ENCODE measurements around the gene KIF6.
"Not testable (repeated sequence)": the region's sequence is repeated elsewhere in the genome, so short reads cannot be mapped to it uniquely, and the experiment has no call there.

Gene KIF6

DNA sequence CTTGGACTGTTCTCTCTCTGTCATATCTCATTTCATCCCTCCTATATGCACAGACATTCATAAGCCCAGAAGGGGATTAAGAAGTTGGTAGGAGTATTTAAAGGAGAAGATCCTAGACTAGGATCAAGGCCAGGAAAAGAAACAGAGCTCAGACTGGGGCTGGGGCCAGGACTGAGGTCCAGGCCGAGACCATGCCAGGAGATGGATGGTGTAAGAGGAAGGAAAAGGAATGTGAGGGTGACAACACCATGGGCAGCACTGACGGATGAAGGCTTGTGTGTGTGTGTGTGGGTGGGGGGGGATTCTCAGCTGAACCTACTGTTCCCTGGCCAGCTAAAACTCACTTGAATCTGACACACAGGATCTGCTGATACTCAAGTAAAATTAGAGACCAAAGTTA lies 182.1 kb downstream of the KIF6 start:
- FAIRE-seq = no peak

DNA sequence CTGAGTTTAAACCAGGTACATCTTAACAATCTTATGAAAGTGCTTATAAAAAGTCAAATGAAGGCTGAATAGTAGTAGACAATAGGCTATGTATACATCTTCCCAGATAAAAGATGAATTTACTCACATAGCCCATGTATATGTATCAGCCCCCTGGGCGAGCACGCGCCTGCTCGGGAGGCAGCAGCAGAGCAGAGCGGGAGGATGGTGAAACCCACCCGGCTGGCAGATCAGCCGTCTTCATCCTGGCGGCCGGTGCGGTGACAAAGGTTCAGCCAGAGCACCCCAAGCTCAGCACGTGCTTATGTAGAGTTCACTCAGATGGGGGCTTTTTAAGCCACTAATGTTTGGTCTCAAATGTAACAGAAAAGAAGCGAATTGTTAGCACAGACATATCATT lies 184.8 kb downstream of the KIF6 start:
- FAIRE-seq = no peak

DNA sequence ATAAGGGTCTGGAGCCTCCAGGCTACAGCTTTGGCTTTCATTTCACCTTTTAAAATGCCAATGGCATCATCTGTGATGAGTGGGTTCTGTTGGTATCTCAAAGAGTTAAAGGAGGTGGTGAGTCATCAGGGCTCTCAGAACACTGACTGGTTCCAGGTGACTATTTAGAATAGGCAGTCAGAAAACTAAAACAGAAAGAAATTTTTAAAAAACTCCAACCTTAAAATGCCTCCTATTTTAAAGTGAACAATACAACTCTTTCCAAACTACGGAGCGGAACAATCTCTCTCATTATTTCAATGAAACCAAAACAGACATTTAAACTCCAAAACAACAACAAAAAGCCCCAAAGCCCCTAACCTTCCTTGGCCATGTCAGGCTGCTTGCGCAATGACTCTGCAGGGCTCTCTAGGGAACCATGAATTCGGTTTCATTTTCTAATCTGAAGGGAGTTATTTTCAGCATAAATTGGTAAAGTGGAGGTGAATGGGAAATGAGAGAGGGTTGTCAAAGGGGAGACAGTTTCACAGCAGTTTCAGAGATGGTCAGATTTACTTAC lies 194.9 kb downstream of the KIF6 start:
- FAIRE-seq = no peak

DNA sequence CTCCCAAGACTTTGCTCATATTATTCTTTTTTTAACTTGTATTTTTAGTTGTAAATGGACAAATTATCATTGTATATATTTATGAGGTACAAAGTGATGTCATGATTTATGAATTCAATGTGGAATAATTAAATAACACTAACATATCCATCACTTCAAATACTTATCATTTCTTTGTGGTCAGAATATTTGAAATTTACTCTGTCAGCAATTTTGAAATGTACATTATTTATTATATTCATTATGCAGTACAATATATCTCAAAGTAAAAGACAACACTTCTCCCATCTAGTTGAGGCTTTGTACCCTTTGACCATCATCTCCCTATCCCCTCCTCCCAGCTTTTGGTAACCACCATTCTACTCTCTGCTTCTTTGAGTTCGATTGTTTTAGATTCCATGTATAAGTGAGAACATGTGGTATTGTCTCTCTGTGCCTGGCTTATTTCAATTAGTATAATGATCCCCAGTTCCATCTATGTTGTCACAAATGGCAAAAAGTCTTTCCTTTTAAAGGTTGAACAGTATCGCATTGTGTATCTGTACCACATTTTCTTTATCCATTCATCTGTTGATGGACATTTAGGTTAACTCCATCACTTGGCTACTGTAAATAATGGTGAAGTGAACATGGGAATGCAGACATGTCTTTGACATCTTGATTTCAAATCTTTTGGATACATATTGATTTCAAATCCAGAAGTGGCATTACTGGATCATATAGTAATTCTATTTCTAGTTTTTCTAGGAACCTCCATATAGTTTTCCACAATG lies 197.2 kb downstream of the KIF6 start:
- FAIRE-seq = no peak

DNA sequence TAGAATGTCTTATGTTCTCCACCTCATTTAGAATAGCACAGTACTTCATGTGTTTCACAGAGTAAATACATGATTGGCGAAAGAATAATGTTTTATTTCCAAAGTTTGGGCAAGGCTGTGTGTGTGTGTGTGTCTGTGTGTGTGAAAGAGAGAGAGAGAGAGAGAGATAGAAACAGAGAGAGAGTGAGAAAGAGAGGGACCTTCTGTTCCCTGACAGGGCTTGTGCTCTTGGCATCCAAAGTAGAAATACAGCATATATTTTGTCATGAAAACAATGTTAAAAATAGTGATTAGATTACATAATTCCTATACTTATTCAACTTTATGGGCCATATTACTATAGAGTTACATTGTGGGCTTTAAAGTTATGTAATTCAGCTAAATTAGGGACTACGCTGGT lies 201.2 kb downstream of the KIF6 start:
- FAIRE-seq = no peak

DNA sequence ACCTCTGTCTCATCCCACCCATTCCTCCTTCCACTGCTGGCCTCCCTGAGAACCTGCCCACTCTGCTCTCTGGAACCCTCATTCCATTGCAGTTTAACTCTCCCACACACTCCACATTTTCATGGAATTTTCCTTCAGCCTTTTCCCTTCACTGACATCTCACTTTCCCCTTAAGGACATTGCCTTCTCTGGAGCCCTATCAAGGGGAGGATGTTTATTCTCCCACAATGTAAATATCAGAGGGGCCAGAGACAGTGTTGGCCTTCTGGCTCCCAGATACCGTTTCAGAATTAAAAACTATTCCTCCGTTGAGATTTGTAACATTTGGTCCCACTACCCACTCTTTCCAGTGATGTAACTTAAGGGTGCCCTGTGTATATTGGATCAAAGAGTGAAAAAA lies 203.2 kb downstream of the KIF6 start:
- FAIRE-seq = no peak

DNA sequence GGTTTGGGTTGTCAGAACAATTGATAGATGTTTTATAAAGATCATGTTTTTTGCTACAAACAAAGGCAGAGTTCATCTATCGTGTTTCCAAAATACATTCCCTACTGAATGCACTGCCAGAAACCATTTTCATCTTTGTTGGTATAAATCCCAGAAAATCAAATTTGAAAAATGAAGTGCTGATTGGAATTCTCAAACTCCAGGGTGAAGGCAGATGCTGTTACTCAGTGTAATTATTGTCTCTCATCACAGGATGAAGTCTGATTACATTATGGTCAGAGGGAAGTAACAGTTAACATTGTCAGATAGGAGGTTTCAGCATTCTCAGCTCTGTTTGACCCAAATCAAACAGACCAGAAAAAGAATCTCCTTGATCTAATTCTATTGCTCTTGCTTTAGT lies 204.3 kb downstream of the KIF6 start:
- no peak for FAIRE-seq

DNA sequence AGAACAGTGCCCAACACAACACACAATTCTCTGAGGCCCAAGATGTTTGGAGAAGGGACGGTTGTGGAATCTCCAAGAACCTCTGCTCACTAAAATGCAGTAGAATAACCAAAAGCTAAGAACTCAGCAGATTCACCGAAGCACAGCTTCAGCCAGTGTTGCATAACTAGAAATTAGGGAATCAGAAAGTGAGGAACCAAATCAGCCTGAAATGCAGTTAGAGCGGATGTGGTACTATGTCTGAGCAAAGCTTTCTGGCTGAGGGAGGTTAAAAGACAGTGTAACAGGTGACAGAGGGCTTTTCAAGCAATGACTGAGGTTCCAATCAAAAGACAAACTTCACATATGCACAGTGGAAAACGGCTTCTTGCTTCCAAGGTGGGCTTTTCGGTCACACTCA lies 204.8 kb downstream of the KIF6 start:
- FAIRE-seq = no peak

DNA sequence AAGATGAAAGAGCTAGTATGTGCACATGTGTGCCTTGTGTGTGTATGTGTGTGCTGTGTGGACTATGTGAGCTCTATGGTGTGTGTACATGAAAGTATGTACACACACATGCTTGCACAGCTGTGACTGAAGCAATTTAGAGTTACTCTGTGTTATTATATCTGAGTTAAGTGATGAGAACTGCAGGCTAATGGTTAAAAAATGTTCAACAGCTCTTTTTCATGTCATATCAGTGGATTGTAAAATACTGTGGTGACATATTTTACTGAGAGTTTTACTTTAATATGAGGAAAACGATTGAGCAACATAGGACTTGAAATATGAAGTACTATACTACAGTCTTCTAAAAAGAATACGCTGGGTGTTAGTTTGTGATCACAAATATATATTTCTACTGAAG lies 207.0 kb downstream of the KIF6 start:
- no peak for FAIRE-seq

DNA sequence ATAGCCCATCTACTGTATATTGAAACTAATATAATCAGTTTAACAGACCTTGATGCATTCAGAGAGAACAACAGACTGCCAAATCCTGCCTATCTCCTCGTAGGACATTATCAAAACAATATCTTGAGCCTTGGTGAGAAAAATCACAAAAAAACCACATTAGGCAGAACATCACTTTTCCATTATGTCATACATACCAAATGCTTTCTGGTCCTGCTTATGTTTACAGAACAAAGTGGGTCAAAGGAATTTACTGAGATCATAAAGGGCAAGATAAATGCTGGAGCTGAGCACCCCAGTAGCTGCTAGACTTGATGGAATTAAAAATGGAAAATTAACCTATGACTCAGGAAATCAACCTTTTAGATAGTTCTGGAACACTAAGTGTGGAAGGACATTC lies 207.5 kb downstream of the KIF6 start:
- FAIRE-seq = no peak

DNA sequence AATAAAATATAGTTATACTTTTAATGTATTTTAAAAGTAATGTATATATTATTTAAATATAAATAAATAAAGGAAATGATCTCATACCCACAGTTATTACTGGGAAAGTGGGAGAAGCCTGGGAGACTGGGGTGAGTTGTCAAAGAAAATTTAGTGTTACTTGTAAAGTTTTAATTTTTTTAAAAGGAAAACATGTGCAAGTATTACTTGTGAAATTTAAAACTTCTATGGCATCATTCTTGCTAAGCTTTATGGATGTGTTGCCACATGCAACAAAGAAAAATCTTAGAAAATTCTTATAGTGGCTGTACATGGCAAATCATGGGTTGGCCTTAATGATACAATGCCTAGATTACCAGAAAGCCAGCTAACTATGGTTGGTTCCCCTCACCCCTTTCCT lies 208.7 kb downstream of the KIF6 start:
- FAIRE-seq = no peak

DNA sequence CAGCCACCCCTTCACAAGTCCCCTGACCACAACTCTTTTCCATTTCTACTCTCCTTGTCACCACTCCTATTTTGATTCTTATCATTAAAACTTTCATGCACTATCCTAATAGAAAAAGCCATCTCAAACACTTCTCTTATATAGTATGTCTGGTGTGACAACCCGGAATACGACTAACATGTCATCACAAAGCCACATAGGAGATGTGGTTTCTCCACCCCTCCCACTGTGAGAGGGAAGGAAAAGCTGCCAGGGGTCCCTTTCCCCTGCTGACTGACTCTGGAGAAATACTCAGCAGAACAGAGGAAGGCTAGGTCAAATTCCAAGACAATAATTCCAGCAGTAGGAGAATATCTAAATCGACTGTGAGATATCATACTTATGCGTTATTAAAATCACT lies 209.7 kb downstream of the KIF6 start:
- no peak for FAIRE-seq

DNA sequence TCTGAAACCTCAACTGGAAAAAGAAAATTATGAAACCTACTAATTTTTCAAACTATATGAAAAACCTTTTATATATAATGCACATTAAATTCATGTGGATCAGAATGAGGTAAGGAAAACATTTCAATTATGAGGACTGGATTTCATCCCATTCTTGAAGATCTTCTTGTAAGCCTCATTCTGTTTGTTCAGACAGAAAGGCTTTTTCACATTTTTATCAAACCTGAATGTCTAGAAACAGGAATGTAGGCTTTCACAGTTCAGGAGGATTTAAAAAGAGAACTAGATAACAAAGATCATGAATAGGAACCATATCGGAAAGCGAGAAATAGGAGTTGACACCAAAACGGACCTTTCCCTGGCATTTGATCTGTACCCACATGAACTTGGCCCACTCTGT lies 210.2 kb downstream of the KIF6 start:
- no peak for FAIRE-seq

DNA sequence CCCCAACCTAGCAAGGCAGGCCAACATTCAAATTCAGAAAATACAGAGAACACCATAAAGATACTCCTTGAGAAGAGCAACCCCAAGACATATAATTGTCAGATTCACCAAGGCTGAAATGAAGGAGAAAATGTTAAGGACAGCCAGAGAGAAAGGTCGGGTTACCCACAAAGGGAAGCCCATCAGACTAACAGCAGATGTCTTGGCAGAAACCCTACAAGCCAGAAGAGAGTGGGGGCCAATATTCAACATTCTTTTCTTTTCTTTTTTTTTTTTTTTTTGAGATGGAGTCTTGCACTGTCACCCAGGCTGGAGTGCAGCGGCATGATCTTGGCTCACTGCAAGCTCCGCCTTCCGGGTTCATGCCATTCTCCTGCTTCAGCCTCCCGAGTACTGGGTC lies 215.4 kb downstream of the KIF6 start:
- FAIRE-seq = not testable (repeated sequence)

DNA sequence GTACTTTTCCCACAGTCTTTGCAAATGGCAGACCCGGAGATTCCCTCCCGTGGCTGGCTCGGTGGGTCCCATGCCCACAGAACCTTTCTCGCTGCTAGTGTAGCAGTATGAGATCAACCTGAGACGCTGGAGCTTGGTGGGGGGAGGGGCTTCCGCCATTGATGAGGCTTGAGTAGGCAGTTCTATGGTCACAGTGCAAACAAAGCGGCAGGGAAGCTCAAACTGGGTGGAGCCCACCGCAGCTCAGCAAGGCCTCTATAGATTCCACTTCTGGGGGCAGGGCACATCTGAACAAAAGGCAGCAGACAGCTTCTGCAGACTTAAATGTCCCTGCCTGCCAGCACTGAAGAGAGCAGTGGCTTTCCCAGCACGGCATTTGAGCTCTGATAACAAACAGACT lies 216.7 kb downstream of the KIF6 start:
- no peak for FAIRE-seq

DNA sequence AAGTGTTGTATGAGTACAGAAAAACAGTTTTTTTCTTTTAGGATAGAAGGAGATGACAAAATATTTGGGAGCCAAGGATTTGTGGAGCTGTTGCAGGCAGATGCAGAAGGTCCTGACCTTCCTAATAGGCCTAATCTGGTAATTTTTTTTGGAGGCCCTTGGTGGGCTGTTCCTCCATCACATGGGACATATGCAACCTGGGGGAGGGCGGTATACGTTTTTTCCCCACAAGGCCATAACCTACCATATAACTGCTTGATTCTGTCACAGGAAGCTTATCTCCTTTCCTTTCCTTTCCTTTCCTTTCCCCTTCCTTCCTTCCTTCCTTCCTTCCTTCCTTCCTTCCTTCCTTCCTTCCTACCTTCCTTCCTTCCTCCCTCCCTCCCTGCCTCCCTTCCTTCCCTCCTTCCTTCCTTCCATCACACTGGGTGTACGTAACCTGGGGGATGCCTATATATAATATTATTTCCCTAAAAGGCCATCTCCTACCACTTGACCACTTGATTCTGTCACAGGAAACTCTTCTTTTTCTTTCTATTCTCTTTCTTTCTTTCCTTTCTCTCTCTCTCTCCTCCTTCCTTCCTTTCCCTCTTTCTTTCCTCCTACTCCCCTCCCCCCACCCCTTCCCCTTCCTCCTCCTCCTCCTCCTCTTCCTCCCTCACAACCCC lies 217.7 kb downstream of the KIF6 start:
- FAIRE-seq = no peak

DNA sequence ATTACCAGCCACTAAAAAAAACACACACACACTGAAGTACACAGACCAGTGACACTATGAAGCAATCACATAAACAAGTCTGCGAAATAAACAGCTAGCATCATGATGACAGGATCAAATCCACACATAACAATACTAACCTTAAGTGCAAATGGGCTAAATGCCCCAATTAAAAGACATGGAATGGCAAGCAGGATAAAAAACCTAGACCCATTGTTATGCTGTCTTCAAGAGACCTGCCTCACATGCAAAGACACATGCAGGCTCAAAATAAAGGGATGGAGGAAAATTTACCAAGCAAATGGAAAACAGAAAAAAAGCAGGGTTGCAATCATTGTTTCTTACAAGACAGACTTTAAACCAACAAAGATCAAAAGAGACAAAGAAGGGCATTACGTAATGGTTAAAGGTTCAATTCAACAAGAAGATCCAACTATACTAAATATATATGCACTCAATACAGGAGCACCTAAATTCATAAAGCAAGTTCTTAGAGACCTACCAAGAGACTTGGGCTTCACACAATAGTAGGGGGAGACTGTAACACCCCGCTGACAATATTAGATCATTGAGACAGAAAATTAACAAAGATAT lies 222.7 kb downstream of the KIF6 start:
- FAIRE-seq = not testable (repeated sequence)

DNA sequence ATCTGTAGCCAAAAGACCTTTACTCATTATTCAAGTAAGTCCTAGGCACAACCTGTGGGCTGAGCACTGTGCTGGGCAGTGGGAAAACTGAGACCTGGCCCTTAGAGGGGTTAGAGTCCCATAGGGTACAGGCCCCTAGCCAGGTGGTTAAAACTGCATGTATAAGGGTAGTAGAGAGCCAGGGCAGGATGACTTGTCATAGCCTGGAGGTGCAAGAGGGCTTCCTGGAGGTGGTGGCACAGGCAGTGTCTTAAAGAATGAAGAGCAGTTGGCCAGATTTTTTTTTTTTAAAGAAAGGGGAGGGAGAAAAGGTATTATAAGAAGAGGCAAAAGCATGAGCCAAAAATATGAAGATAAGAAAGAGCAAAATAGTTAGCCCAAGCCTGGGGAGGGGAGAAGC lies 226.2 kb downstream of the KIF6 start:
- no peak for FAIRE-seq

DNA sequence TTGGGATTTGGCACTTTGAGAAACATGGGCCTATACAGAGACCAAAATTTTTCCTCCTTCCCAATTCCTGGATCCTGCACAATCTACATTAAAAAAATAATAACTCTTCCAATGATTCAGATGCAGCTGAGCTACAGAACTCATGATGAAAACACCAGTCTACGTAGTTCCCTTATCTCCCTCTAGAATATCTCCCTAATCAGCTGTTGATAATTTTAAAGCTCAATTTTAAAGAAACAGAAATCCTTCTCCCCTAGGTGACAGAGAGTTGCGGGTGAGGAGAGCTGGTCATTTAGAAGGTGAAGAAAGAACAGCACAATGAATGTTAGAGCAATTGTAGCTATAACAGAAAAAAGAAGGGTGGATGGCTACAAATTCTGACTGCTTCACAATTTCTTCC lies 227.1 kb downstream of the KIF6 start:
- FAIRE-seq = no peak

DNA sequence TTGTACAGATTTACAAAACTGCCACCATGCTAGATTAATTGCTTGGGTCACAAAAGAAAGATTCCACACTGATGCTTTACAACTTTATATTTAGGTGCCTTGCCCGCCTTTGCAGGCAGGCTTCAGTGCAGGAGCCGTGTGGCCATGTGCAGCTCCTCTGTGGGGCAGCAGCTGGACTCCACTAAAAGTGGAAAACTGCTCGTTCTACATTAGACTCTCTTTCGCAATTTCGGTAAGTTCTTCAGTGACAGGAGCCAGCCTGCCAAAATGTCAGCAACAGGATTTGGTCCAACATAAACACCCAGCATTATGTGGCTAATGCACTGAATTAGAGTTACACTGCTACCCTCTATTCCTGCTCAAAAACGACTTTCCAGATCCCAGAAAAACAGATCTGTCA lies 228.3 kb downstream of the KIF6 start:
- no peak for FAIRE-seq

DNA sequence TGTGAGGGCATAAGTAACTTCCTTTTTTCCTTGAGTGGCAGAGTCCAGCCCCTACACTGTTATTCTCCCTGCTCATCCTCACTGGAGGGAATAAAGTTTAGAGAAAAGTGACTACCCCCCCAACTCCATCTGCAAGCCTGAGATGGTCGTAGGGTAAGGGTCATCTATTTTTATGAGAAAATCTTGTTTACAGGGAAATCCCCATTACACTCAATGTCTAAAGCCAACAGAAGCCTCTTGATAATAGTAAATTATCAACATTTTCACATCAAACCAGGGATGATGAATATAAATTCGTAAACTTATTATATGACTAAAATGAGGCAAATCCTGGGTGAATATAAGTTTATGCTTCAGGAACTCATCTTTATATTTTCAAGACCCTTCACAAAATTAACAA lies 228.8 kb downstream of the KIF6 start:
- FAIRE-seq = no peak

DNA sequence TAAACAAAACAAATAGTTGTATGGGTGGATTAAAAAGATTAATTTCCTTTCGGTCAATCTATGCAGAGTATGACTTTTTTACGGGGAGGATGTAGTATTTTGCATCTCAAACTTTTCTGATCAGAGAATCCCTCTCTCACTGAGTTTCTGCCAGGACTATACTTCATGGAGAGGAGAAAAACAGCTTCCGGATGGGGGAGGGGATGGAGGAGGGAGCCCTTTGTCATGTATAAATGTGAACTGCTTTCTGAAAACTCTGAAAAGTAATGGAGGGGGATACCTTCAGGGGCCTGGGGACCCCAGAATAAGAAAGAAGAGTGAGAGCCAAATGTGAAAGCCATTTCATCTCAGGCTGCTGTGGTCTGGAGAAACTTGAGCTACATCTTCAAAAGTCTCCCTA lies 229.6 kb downstream of the KIF6 start:
- FAIRE-seq = no peak

DNA sequence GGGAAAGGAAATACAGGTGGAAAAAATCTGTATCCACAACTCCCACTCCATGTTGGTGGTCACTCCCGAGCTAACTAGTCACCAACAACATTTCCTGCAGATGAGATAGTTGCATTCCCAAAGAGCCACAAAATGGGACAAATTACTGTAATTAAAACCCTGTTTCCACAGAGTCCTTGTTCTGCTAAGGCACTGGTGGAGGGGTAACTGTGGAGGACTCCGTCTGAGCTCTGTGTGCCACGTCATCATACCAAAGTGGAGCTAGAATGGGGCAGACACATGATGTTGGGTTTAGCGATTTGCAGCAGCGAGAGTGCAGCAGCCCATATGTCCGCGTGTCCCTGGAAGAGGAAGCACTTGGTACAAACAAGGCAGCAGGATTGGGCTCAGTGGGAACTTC lies 230.2 kb downstream of the KIF6 start:
- no peak for FAIRE-seq

DNA sequence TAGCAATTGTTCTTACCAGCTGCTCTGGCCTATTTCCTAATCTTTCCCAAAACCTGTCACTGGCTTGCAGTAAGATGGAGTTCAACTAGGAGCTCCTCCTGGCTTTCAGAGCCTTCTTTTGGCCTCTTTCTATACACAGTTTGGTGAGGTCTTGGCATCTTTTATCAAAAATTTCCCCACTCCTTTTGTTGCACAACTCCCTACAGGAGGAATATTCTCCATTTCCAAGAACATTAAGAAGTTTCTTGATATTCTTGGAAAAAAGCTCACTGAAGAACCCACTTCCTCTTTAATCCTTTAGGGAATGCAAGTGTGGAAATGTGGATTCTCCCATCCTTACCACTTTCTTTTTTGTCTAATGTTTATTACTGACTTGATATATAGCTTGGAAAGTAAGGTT lies 231.4 kb downstream of the KIF6 start:
- no peak for FAIRE-seq

Data from TTC549 (cell line).